ENCODE results near the gene UBE2B.
A peak's percentile ranks its signal among the peaks of the same experiment; 100 is the strongest.

The UBE2B gene

DNA sequence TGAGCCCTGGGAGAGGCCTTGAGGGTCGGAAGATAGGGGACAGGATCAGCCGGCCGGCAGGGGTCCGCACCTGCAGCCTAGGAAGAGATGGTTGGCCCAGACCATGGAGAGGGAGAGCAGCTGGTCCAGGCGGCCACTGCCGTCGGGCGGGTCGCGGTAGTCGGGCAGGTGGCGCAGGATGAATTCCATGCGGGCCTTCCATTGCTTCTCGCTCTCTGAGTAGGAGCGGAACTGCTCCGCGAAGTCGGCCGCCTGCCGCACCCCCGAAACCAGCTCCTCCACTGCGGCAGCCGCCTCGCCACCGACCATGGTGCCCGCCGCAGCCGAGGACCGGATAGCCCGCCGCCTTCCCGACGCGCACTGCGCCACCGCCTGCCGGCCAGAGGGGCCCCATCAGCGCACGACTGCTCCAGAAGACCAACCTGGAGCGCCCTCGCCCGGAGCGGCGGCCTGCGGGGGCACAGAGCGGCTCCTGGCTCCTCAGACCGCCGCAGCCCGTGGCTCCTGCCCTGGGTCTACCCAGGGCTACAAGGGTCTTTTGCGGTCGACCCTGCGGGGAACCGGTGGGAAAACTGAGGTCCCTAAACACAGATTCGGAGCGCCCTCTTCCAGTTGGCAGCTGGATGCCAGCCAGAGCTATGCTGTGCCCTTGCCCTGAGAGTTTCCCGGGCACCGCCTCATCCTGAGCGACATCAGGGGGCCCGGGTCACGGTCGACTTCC, 40.3 kb downstream of the UBE2B start, which contains the start of gene CDKN2AIPNL (continued):
- TF ChIP-seq ZNF362 (tag by site-specific recombination; IDR thresholded peaks at IDR 0.05): peak; percentile 69; the same call in 1 of the 2 replicates
- no peak for TF ChIP-seq ZFP3 (tag by site-specific recombination; IDR thresholded peaks at IDR 0.05; ENCODE audit: low read depth)
- TF ChIP-seq ZNF701 (tag by site-specific recombination; IDR thresholded peaks at IDR 0.05): no peak
- peak; percentile 58; the same call in 1 of the 2 replicates for TF ChIP-seq ZNF391 (tag by site-specific recombination; IDR thresholded peaks at IDR 0.05; ENCODE audit: borderline replicate concordance, low read depth)
- TF ChIP-seq, protein P1, sequence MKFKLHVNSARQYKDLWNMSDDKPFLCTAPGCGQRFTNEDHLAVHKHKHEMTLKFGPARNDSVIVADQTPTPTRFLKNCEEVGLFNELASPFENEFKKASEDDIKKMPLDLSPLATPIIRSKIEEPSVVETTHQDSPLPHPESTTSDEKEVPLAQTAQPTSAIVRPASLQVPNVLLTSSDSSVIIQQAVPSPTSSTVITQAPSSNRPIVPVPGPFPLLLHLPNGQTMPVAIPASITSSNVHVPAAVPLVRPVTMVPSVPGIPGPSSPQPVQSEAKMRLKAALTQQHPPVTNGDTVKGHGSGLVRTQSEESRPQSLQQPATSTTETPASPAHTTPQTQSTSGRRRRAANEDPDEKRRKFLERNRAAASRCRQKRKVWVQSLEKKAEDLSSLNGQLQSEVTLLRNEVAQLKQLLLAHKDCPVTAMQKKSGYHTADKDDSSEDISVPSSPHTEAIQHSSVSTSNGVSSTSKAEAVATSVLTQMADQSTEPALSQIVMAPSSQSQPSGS (tag by site-specific recombination; IDR thresholded peaks at IDR 0.05; ENCODE audit: low read depth): no peak
- no peak for TF ChIP-seq ZNF121 (tag by site-specific recombination; IDR thresholded peaks at IDR 0.05)
- 0 out of 2 replicates have a peak, but pooled peaks have one; percentile 4 for TF ChIP-seq GFI1B (tag by site-specific recombination; IDR thresholded peaks at IDR 0.05)
- TF ChIP-seq, protein P2, sequence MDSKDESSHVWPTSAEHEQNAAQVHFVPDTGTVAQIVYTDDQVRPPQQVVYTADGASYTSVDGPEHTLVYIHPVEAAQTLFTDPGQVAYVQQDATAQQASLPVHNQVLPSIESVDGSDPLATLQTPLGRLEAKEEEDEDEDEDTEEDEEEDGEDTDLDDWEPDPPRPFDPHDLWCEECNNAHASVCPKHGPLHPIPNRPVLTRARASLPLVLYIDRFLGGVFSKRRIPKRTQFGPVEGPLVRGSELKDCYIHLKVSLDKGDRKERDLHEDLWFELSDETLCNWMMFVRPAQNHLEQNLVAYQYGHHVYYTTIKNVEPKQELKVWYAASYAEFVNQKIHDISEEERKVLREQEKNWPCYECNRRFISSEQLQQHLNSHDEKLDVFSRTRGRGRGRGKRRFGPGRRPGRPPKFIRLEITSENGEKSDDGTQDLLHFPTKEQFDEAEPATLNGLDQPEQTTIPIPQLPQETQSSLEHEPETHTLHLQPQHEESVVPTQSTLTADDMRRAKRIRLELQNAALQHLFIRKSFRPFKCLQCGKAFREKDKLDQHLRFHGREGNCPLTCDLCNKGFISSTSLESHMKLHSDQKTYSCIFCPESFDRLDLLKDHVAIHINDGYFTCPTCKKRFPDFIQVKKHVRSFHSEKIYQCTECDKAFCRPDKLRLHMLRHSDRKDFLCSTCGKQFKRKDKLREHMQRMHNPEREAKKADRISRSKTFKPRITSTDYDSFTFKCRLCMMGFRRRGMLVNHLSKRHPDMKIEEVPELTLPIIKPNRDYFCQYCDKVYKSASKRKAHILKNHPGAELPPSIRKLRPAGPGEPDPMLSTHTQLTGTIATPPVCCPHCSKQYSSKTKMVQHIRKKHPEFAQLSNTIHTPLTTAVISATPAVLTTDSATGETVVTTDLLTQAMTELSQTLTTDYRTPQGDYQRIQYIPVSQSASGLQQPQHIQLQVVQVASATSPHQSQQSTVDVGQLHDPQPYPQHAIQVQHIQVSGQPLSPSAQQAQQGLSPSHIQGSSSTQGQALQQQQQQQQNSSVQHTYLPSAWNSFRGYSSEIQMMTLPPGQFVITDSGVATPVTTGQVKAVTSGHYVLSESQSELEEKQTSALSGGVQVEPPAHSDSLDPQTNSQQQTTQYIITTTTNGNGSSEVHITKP (tag by site-specific recombination; IDR thresholded peaks at IDR 0.05): peak; percentile 84
- TF ChIP-seq ZNF623 (tag by site-specific recombination; IDR thresholded peaks at IDR 0.05): no peak
- peak; percentile 97 for TF ChIP-seq ZFP37 (tag by site-specific recombination; IDR thresholded peaks at IDR 0.05)
- TF ChIP-seq KLF9 (tag by site-specific recombination; IDR thresholded peaks at IDR 0.05; ENCODE audit: low read depth): no peak; the same call in 1 of the 2 replicates
- TF ChIP-seq KLF10 (tag by site-specific recombination; IDR thresholded peaks at IDR 0.05): peak; percentile 43; the same call in 1 of the 2 replicates
- TF ChIP-seq REST (tag by site-specific recombination; IDR thresholded peaks at IDR 0.05): peak; percentile 76
- no peak for TF ChIP-seq ZSCAN23 (tag by site-specific recombination; IDR thresholded peaks at IDR 0.05)
- TF ChIP-seq ZNF670 (tag by site-specific recombination; IDR thresholded peaks at IDR 0.05; ENCODE audit: low read depth): no peak
- no peak for TF ChIP-seq ZNF132 (tag by site-specific recombination; IDR thresholded peaks at IDR 0.05; ENCODE audit: borderline replicate concordance)
- no peak for TF ChIP-seq ZNF112 (tag by site-specific recombination; IDR thresholded peaks at IDR 0.05)
- TF ChIP-seq ZNF114 (tag by site-specific recombination; IDR thresholded peaks at IDR 0.05): no peak
- peak; percentile 74 for TF ChIP-seq ZNF629 (tag by site-specific recombination; IDR thresholded peaks at IDR 0.05)
- no peak for TF ChIP-seq ZNF433 (tag by site-specific recombination; IDR thresholded peaks at IDR 0.05; ENCODE audit: low read depth)
- TF ChIP-seq, protein P3, sequence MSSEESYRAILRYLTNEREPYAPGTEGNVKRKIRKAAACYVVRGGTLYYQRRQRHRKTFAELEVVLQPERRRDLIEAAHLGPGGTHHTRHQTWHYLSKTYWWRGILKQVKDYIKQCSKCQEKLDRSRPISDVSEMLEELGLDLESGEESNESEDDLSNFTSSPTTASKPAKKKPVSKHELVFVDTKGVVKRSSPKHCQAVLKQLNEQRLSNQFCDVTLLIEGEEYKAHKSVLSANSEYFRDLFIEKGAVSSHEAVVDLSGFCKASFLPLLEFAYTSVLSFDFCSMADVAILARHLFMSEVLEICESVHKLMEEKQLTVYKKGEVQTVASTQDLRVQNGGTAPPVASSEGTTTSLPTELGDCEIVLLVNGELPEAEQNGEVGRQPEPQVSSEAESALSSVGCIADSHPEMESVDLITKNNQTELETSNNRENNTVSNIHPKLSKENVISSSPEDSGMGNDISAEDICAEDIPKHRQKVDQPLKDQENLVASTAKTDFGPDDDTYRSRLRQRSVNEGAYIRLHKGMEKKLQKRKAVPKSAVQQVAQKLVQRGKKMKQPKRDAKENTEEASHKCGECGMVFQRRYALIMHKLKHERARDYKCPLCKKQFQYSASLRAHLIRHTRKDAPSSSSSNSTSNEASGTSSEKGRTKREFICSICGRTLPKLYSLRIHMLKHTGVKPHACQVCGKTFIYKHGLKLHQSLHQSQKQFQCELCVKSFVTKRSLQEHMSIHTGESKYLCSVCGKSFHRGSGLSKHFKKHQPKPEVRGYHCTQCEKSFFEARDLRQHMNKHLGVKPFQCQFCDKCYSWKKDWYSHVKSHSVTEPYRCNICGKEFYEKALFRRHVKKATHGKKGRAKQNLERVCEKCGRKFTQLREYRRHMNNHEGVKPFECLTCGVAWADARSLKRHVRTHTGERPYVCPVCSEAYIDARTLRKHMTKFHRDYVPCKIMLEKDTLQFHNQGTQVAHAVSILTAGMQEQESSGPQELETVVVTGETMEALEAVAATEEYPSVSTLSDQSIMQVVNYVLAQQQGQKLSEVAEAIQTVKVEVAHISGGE (tag by site-specific recombination; conservative IDR thresholded peaks at IDR 0.05; ENCODE audit: low read depth): peak; percentile 55; the same call in 1 of the 2 replicates
- TF ChIP-seq ZBTB21 (tag by site-specific recombination; IDR thresholded peaks at IDR 0.05): no peak
- peak; percentile 68 for TF ChIP-seq ZBTB20 (tag by site-specific recombination; IDR thresholded peaks at IDR 0.05)
- TF ChIP-seq, protein P4, sequence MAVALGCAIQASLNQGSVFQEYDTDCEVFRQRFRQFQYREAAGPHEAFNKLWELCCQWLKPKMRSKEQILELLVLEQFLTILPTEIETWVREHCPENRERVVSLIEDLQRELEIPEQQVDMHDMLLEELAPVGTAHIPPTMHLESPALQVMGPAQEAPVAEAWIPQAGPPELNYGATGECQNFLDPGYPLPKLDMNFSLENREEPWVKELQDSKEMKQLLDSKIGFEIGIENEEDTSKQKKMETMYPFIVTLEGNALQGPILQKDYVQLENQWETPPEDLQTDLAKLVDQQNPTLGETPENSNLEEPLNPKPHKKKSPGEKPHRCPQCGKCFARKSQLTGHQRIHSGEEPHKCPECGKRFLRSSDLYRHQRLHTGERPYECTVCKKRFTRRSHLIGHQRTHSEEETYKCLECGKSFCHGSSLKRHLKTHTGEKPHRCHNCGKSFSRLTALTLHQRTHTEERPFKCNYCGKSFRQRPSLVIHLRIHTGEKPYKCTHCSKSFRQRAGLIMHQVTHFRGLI (tag by site-specific recombination; IDR thresholded peaks at IDR 0.05): peak; percentile 77

All from HEK293 (cell line).